Lung (tissue), 12 donors: ENCODE data around the gene IGF2. TPM values are rescaled to one million over a fixed set of nuclear protein-coding genes. Genes with fewer than 3 reads are reported as not detected.

ENCODE experiments used
- ATAC-seq: fragments of 200-7000 bp; cut with Tn5 transposase; one replicate; pipeline ENCODE4 v1.9.1; 2020; ENCODE audit warnings: moderate number of reproducible peaks; ENCODE audit not compliant: insufficient read depth, low FRiP score
- DNase-seq, 3 donors: peaks; one replicate each; pipeline ENCODE4 v3.0.0-alpha.2; 2013 to 2017
- H3K27ac ChIP-seq, 2 donors: one replicate each; pipeline ENCODE4 v1.5.1; 2013; ENCODE audit warnings: mild to moderate bottlenecking in 2 of 2, moderate library complexity in 2 of 2, control low read depth in 1 of 2, inconsistent platforms in 1 of 2, low read depth in 1 of 2, low read length in 1 of 2
- H3K27me3 ChIP-seq, 3 donors: one replicate each; pipeline ENCODE4 v1.5.1; 2013; ENCODE audit warnings: low read length in 2 of 3; ENCODE audit not compliant: control insufficient read depth in 3 of 3, insufficient read depth in 3 of 3
- H3K36me3 ChIP-seq, 4 donors: one replicate each; pipeline ENCODE4 v1.5.1; 2013; ENCODE audit warnings: low read length in 4 of 4, mild to moderate bottlenecking in 1 of 4, moderate library complexity in 1 of 4; ENCODE audit not compliant: control insufficient read depth in 4 of 4, insufficient read depth in 4 of 4
- H3K4me1 ChIP-seq, 5 donors: one replicate each; pipeline ENCODE4 v1.5.1; 2013; ENCODE audit warnings: low read length in 5 of 5, mild to moderate bottlenecking in 2 of 5, moderate library complexity in 1 of 5; ENCODE audit not compliant: control insufficient read depth in 5 of 5, insufficient read depth in 5 of 5
- H3K4me3 ChIP-seq: one replicate; pipeline ENCODE4 v1.5.1; 2013; ENCODE audit warnings: mild to moderate bottlenecking, control low read depth, moderate library complexity
- H3K9ac ChIP-seq, 2 donors: one replicate each; pipeline ENCODE4 v1.5.1; 2013; ENCODE audit warnings: low read length in 2 of 2, control low read depth in 1 of 2; ENCODE audit not compliant: insufficient read depth in 1 of 2
- H3K9me3 ChIP-seq, 4 donors: one replicate each; pipeline ENCODE4 v1.5.1; 2013; ENCODE audit warnings: low read length in 3 of 4, mild to moderate bottlenecking in 1 of 4, moderate library complexity in 1 of 4; ENCODE audit not compliant: control insufficient read depth in 4 of 4, insufficient read depth in 3 of 4
- WGBS, 2 donors: extraction: QIAGEN DNeasy Blood & Tissue Kit; methylation state at CpG; one replicate each; pipeline ENCODE4 v1.1.7; 2013; 5-methylcytosine and 5-hydroxymethylcytosine counted together
- polyA plus RNA-seq, 2 donors: library from polyadenylated mRNA; stranded (reverse); fragments of 200-250 nt; gene quantifications; one replicate each; pipeline ENCODE4 v1.2.1, GENCODE V29; 2013
- total RNA-seq, 2 donors: library from RNA; depleted of rRNA in 1 of 2; stranded (reverse); fragments of >200 nt in 1 of 2; gene quantifications; one replicate each; pipeline ENCODE4 v1.2.1, GENCODE V29; 2014 to 2021
- TF ChIP-seq, protein P1 (sequence below): IDR thresholded peaks from 2 replicates; pipeline ENCODE4 v1.5.1; 2012; ENCODE audit warnings: mild to moderate bottlenecking; ENCODE audit errors: control extremely low read depth, extremely low read depth
- donor health status: control.
- donor health status: control.
- donor health status: Bipolar disorder and iron deficiency.
- donor health status: healthy.
- donor health status: DM: yes; HTN: yes; CAD: no.

Gene IGF2
- total and polyA plus RNA-seq, 4 donors, result 2.9 to 87.7 (median 15.6) TPM

GRCh38 chr11:2169626-2170570 is 30.7 kb upstream of the IGF2 start:
- TF ChIP-seq, protein P1, sequence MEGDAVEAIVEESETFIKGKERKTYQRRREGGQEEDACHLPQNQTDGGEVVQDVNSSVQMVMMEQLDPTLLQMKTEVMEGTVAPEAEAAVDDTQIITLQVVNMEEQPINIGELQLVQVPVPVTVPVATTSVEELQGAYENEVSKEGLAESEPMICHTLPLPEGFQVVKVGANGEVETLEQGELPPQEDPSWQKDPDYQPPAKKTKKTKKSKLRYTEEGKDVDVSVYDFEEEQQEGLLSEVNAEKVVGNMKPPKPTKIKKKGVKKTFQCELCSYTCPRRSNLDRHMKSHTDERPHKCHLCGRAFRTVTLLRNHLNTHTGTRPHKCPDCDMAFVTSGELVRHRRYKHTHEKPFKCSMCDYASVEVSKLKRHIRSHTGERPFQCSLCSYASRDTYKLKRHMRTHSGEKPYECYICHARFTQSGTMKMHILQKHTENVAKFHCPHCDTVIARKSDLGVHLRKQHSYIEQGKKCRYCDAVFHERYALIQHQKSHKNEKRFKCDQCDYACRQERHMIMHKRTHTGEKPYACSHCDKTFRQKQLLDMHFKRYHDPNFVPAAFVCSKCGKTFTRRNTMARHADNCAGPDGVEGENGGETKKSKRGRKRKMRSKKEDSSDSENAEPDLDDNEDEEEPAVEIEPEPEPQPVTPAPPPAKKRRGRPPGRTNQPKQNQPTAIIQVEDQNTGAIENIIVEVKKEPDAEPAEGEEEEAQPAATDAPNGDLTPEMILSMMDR, result no peak
- no peak for DNase-seq
- H3K9me3 ChIP-seq, result no peaks in the 10 kb centered on the region
- no peaks in the 10 kb centered on the region for H3K36me3 ChIP-seq
- WGBS, 2 donors, result 72 to 76% methylated on average over 45 of the region's 45 CpGs
- no peak for ATAC-seq
- H3K4me3 ChIP-seq, result no peak overlapping the region
- no peak overlapping the region for H3K9ac ChIP-seq
- H3K27ac ChIP-seq, result no peak overlapping the region
- H3K4me1 ChIP-seq, result peaks cover 0 to 7% (median 0%) of the 10 kb centered on the region in 5 donors
- no peaks in the 10 kb centered on the region for H3K27me3 ChIP-seq

- no peak overlapping the region for H3K4me3 ChIP-seq
- no peak for DNase-seq
- no peak for ATAC-seq
- H3K27me3 ChIP-seq, result no peaks in the 10 kb centered on the region
- H3K9me3 ChIP-seq, result no peaks in the 10 kb centered on the region
- no peak overlapping the region for H3K27ac ChIP-seq
- no peak overlapping the region for H3K9ac ChIP-seq
- no peaks in the 10 kb centered on the region for H3K36me3 ChIP-seq
- 63 to 77% methylated on average over 10 of the region's 10 CpGs for WGBS, 2 donors
- peaks cover 0 to 7% (median 0%) of the 10 kb centered on the region in 5 donors for H3K4me1 ChIP-seq
- TF ChIP-seq, protein P1, result no peak
Measured at GRCh38 chr11:2169005-2169378, 29.8 kb upstream of the IGF2 start.

DNA sequence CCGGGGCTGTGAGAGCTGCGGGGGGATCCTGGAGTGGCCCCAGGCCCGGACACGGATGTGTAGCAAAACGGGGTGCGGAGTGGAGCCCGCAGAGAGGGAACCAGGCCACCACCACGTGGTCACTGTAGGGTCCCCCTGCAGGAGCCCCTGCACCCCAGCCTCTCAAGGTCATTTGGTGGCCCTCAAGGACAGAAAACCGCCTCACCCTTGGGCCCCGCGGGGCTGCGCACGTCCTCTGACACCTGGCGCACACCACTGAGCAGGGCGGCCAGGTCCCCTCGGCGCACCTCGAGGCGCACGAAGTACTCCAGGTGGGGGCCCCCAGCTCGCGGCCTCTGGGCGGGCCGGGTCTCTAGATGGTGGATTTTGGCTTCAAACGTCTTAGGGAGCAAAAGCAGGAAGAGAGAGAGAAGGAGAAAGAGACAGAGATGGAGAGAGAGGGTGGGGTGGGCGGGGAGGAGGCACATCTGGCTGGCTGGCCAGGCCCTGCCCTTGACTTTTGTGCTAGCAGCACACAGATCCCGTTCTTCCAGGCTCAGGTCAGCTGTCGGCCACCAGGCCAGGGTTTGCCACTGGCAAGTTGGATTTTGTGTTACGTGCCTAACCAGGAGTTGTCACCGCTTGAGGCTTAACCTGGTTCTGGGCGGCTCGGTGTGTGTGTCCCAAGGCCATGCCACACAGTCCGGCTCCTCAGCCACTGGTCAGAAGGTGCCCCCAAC is 29.3 kb upstream of the IGF2 start:
- no peak overlapping the region for H3K9ac ChIP-seq
- DNase-seq (no peak), ATAC-seq (no peak)
- H3K4me1 ChIP-seq, result peaks cover 0 to 7% (median 0%) of the 10 kb centered on the region in 5 donors
- no peaks in the 10 kb centered on the region for H3K36me3 ChIP-seq
- no peaks in the 10 kb centered on the region for H3K27me3 ChIP-seq
- no peak overlapping the region for H3K27ac ChIP-seq
- no peaks in the 10 kb centered on the region for H3K9me3 ChIP-seq
- TF ChIP-seq, protein P1, result no peak
- WGBS, 2 donors, result 85 to 93% methylated on average over 31 to 33 of the region's 33 CpGs
- no peak overlapping the region for H3K4me3 ChIP-seq
